ENCODE measurements around the gene PRRC2B. TPM values are rescaled to one million over a fixed set of nuclear protein-coding genes. Genes with fewer than 3 reads are reported as not detected.

PRRC2B gene
- polyA plus RNA-seq, 3 donors: 31.8 to 66.5 (median 54.8) TPM

- 53 to 59% (median 58%) methylated on average over 12 of the region's 12 CpGs for WGBS, 3 donors
- no peak overlapping the region for H3K27ac ChIP-seq (ENCODE audit: low read depth, low read length)
Observed at GRCh38 chr9:131422241-131422792, 28.4 kb downstream of the PRRC2B start.

GRCh38 chr9:131423171-131423581 lies 29.3 kb downstream of the PRRC2B start:
- WGBS, 3 donors: 11 to 40% (median 28%) methylated on average over 14 of the region's 14 CpGs
- no peak overlapping the region for H3K27ac ChIP-seq (ENCODE audit: low read depth, low read length)

GRCh38 chr9:131426545-131426944 lies 32.7 kb downstream of the PRRC2B start:
- H3K27ac ChIP-seq (ENCODE audit: low read depth, low read length): no peak overlapping the region
- 91 to 100% (median 92%) methylated on average over 3 of the region's 3 CpGs for WGBS, 3 donors

GRCh38 chr9:131429121-131430012 lies 35.5 kb downstream of the PRRC2B start:
- WGBS, 3 donors: 75 to 90% (median 87%) methylated on average over 10 of the region's 10 CpGs
- H3K27ac ChIP-seq (ENCODE audit: low read depth, low read length): no peak overlapping the region

GRCh38 chr9:131432050-131432449 lies 38.2 kb downstream of the PRRC2B start:
- H3K27ac ChIP-seq (ENCODE audit: low read depth, low read length): no peak overlapping the region
- 91 to 92% (median 91%) methylated on average over 4 of the region's 4 CpGs for WGBS, 3 donors

GRCh38 chr9:131432597-131433301 lies 38.9 kb downstream of the PRRC2B start:
- WGBS, 3 donors: 70 to 81% (median 77%) methylated on average over 15 of the region's 15 CpGs
- H3K27ac ChIP-seq (ENCODE audit: low read depth, low read length): no peak overlapping the region

- WGBS, 3 donors: 80 to 85% (median 85%) methylated on average over 3 of the region's 3 CpGs
- no peak overlapping the region for H3K27ac ChIP-seq (ENCODE audit: low read depth, low read length)
Observed at GRCh38 chr9:131433302-131433854, 39.5 kb downstream of the PRRC2B start.

GRCh38 chr9:131434673-131435072 lies 40.8 kb downstream of the PRRC2B start:
- H3K27ac ChIP-seq (ENCODE audit: low read depth, low read length): no peak overlapping the region
- WGBS, 3 donors: 83 to 88% (median 86%) methylated on average over 7 of the region's 7 CpGs

GRCh38 chr9:131436376-131436775 lies 42.5 kb downstream of the PRRC2B start:
- 69 to 86% (median 84%) methylated on average over 12 of the region's 12 CpGs for WGBS, 3 donors
- no peak overlapping the region for H3K27ac ChIP-seq (ENCODE audit: low read depth, low read length)

GRCh38 chr9:131436865-131437271 lies 43.0 kb downstream of the PRRC2B start:
- 84 to 90% (median 86%) methylated on average over 8 of the region's 8 CpGs for WGBS, 3 donors
- no peak overlapping the region for H3K27ac ChIP-seq (ENCODE audit: low read depth, low read length)

GRCh38 chr9:131438190-131438589 lies 44.3 kb downstream of the PRRC2B start:
- no peak overlapping the region for H3K27ac ChIP-seq (ENCODE audit: low read depth, low read length)
- 93 to 96% (median 95%) methylated on average over 7 of the region's 7 CpGs for WGBS, 3 donors

GRCh38 chr9:131439224-131439623 lies 45.3 kb downstream of the PRRC2B start:
- WGBS, 3 donors: 70 to 91% (median 81%) methylated on average over 4 of the region's 4 CpGs
- H3K27ac ChIP-seq (ENCODE audit: low read depth, low read length): no peak overlapping the region

GRCh38 chr9:131441441-131441840 lies 47.6 kb downstream of the PRRC2B start:
- H3K27ac ChIP-seq (ENCODE audit: low read depth, low read length): no peak overlapping the region
- WGBS, 3 donors: 75 to 89% (median 80%) methylated on average over 2 of the region's 2 CpGs

- no peak overlapping the region for H3K27ac ChIP-seq (ENCODE audit: low read depth, low read length)
- WGBS, 3 donors: 77 to 83% (median 82%) methylated on average over 10 of the region's 10 CpGs
Observed at GRCh38 chr9:131442351-131442750, 48.5 kb downstream of the PRRC2B start.

- no peak overlapping the region for H3K27ac ChIP-seq (ENCODE audit: low read depth, low read length)
- WGBS, 3 donors: 89 to 95% (median 89%) methylated on average over 2 of the region's 2 CpGs
Observed at GRCh38 chr9:131443648-131444047, 49.8 kb downstream of the PRRC2B start.

GRCh38 chr9:131446276-131446675 lies 52.4 kb downstream of the PRRC2B start:
- no peak overlapping the region for H3K27ac ChIP-seq (ENCODE audit: low read depth, low read length)
- WGBS, 3 donors: 80 to 89% (median 87%) methylated on average over 11 of the region's 11 CpGs

GRCh38 chr9:131447148-131447547 lies 53.3 kb downstream of the PRRC2B start:
- no peak overlapping the region for H3K27ac ChIP-seq (ENCODE audit: low read depth, low read length)
- WGBS, 3 donors: 75 to 79% (median 75%) methylated on average over 8 of the region's 8 CpGs

GRCh38 chr9:131447600-131447999 lies 53.7 kb downstream of the PRRC2B start:
- 54 to 90% (median 84%) methylated on average over 14 of the region's 14 CpGs for WGBS, 3 donors
- no peak overlapping the region for H3K27ac ChIP-seq (ENCODE audit: low read depth, low read length)

- no peak overlapping the region for H3K27ac ChIP-seq (ENCODE audit: low read depth, low read length)
- 92 to 95% (median 94%) methylated on average over 3 of the region's 3 CpGs for WGBS, 3 donors
Observed at GRCh38 chr9:131448818-131449217, 54.9 kb downstream of the PRRC2B start.

Data from adipose tissue (tissue), 3 donors.